Measurements from ENCODE around the gene ZSCAN5A.
"Not testable (repeated sequence)": the region's sequence is repeated elsewhere in the genome, so short reads cannot be mapped to it uniquely, and the experiment has no call there.

Gene ZSCAN5A, protein sequence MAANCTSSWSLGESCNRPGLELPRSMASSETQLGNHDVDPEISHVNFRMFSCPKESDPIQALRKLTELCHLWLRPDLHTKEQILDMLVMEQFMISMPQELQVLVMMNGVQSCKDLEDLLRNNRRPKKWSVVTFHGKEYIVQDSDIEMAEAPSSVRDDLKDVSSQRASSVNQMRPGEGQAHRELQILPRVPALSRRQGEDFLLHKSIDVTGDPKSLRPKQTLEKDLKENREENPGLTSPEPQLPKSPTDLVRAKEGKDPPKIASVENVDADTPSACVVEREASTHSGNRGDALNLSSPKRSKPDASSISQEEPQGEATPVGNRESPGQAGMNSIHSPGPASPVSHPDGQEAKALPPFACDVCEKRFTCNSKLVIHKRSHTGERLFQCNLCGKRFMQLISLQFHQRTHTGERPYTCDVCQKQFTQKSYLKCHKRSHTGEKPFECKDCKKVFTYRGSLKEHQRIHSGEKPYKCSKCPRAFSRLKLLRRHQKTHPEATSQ

DNA sequence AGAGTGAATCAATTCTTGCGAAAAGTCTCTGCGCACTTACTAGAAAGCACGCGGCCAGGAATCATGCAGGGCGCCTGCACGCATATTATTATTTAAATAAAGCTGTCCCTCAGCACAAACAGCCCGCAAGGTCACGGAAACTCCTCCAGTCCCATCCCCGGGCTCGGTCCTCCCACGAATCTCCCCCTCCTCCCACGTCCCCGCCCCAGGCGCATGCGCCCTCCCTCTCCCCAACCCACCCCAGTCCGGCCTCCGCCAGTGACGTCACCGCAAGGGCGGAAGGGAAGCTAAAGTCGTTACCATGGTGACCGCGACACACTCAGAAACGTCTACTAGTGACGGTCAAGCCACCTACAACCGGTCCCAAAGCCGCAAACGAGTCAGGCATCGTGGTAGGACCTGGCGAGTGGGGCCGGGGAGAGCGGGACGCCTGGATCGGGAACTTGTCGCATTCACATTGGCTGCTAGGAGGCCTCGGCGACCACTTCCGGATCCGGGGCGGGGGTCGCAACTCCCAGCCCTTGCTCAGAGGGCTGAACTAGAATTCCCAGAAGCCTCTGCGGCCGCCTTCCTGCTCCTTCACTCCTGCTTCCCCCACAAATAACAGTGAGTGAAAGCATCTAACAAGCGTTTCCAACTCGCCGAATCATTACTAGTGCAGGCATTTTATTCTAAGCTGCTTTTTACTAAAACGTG is at the start of gene ZSCAN5A:
Gene ZSCAN5A, minus strand, starts transcription at position 459 of the 696 bp plus-strand sequence. CDS start 89,793 bp downstream, outside the sequence.
- Mint-ChIP-seq H3K27me3 (no peaks in the 10 kb centered on the region), H3K36me3 (peaks cover 12% of the 10 kb centered on the region), H3K4me3 (peak within 1 kb of the TSS; percentile 94), H3K4me1 (peaks cover 29% of the 10 kb centered on the region), H3K27ac (peak within 1 kb of the TSS; percentile 99), H3K9me3 (no peaks in the 10 kb centered on the region)

DNA sequence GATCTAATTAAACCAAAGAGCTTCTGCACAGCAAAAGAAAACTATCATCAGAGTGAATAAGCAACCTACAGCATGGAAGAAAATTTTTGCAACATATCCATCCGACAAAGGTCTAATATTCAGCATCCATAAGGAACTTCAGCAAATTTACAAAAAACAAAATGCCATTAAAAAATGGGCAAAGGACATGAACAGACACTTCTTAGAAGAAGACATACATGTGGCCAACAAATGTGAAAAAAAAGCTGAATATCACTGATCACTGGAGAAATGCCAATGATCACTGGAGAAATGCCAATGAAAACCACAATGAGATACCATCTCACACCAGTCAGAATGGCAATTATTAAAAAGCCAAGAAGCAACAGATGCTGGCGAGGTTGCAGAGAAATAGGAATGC is 46.2 kb upstream of the ZSCAN5A start:
- H3K9me3 Mint-ChIP-seq, result peaks cover 24% of the 10 kb centered on the region

DNA sequence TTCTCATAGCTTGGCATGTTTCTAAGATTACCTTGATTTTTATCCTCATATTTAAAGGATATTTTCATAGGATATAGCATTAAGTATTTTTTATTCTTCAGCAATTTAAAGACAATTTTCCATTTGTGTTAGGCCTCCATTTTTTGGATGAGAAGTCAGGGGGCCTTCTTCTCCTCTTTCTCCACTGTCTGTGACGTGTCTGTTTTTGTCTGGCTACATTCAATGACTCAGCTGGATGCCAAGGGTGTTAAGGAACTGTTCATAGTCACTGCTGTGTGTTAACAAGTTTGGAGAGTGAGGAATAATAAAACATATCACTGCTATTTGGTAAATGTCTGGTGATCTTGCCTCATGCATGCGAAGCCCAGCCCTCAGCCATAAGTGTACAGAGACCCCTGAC is 42.3 kb upstream of the ZSCAN5A start:
- peaks cover 32% of the 10 kb centered on the region for H3K36me3 Mint-ChIP-seq
- H3K4me1 Mint-ChIP-seq, result no peaks in the 10 kb centered on the region
- H3K27ac Mint-ChIP-seq, result no peak overlapping the region
- no peak overlapping the region for H3K4me3 Mint-ChIP-seq
- no peaks in the 10 kb centered on the region for H3K27me3 Mint-ChIP-seq
- H3K9me3 Mint-ChIP-seq, result peaks cover 15% of the 10 kb centered on the region

More for the DNA sequence above, 46.2 kb upstream of the ZSCAN5A start:
- Mint-ChIP-seq H3K27me3 (no peaks in the 10 kb centered on the region), H3K36me3 (peaks cover 42% of the 10 kb centered on the region), H3K27ac (no peak overlapping the region), H3K4me3 (no peak overlapping the region), H3K4me1 (no peaks in the 10 kb centered on the region)

DNA sequence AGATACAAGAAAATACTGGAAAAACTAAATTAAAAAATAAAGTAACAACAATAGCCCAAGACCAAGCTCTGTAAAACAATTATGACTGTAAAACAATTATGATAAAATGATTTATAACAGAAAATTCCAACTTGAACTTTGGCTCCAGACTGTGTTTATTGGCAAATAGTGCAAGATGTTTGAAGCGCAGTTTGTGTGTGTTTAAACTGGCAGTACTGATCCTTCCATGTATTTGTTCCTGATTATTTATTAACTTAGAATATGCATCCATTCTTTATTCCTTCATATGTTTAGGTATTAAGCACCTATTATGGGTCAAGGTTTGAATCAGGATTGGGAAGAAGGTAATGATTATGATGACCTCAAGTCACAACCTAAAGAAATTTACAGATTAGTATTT is 40.9 kb upstream of the ZSCAN5A start:
- Mint-ChIP-seq H3K9me3 (peaks cover 15% of the 10 kb centered on the region), H3K27me3 (no peaks in the 10 kb centered on the region), H3K36me3 (peaks cover 24% of the 10 kb centered on the region), H3K4me1 (no peaks in the 10 kb centered on the region), H3K27ac (no peak overlapping the region), H3K4me3 (no peak overlapping the region)

GRCh38 chr19:56351208-56351607 is 36.6 kb upstream of the ZSCAN5A start:
- H3K4me3 Mint-ChIP-seq, result no peak overlapping the region
- H3K36me3 Mint-ChIP-seq, result no peaks in the 10 kb centered on the region
- no peaks in the 10 kb centered on the region for H3K9me3 Mint-ChIP-seq
- peaks cover 5% of the 10 kb centered on the region for H3K4me1 Mint-ChIP-seq
- H3K27ac Mint-ChIP-seq, result no peak overlapping the region
- no peaks in the 10 kb centered on the region for H3K27me3 Mint-ChIP-seq

DNA sequence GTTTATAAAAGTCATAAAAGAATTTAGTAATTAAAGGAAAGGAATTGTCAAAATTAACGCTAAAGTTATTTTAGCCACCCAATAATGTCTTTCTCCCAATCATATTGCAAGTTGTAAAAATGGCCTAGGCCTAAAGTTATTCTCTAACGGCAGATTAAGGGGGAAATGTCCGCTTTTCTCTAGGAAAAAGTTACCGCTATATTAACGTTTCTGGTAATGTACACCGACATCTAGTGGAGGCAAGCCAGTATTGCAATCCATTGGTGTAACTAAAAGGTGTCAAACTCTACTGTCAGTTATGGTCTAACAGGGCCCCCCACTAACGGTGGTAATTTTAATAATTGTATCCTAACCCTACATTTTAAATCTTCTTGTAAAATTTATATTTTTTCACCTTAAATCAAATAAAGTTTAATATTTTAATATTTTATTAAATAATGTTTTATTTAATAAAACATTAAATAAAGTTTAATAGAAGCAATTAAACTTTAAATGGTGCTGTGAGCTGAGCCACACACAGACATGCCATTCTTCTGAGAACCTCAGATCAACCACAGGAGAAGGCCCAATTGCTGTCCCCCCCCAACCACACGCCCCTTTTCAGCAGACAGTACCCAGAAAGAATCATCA is 35.9 kb upstream of the ZSCAN5A start:
- peaks cover 5% of the 10 kb centered on the region for H3K4me1 Mint-ChIP-seq
- H3K27me3 Mint-ChIP-seq, result no peaks in the 10 kb centered on the region
- H3K9me3 Mint-ChIP-seq, result no peaks in the 10 kb centered on the region
- no peak overlapping the region for H3K4me3 Mint-ChIP-seq
- H3K36me3 Mint-ChIP-seq, result no peaks in the 10 kb centered on the region
- H3K27ac Mint-ChIP-seq, result no peak overlapping the region

- H3K4me1 Mint-ChIP-seq, result peaks cover 5% of the 10 kb centered on the region
- no peak overlapping the region for H3K4me3 Mint-ChIP-seq
- no peak overlapping the region for H3K27ac Mint-ChIP-seq
- no peaks in the 10 kb centered on the region for H3K36me3 Mint-ChIP-seq
- H3K9me3 Mint-ChIP-seq, result no peaks in the 10 kb centered on the region
- peaks cover 1% of the 10 kb centered on the region for H3K27me3 Mint-ChIP-seq
Observed at GRCh38 chr19:56348289-56348877, 33.7 kb upstream of the ZSCAN5A start.

GRCh38 chr19:56347163-56347778 is 32.6 kb upstream of the ZSCAN5A start:
- Mint-ChIP-seq H3K4me3 (no peak overlapping the region), H3K4me1 (peaks cover 5% of the 10 kb centered on the region), H3K27ac (no peak overlapping the region), H3K9me3 (no peaks in the 10 kb centered on the region), H3K27me3 (peaks cover 2% of the 10 kb centered on the region), H3K36me3 (no peaks in the 10 kb centered on the region)

GRCh38 chr19:56341948-56342347 is 27.3 kb upstream of the ZSCAN5A start:
- Mint-ChIP-seq H3K9me3 (no peaks in the 10 kb centered on the region), H3K36me3 (peaks cover 9% of the 10 kb centered on the region), H3K27me3 (peaks cover 9% of the 10 kb centered on the region), H3K27ac (no peak overlapping the region), H3K4me1 (no peaks in the 10 kb centered on the region), H3K4me3 (no peak overlapping the region)

GRCh38 chr19:56339031-56339430 is 24.4 kb upstream of the ZSCAN5A start:
- H3K36me3 Mint-ChIP-seq, H3K27me3 Mint-ChIP-seq, H3K9me3 Mint-ChIP-seq, H3K4me3 Mint-ChIP-seq, H3K27ac Mint-ChIP-seq, H3K4me1 Mint-ChIP-seq: not testable (repeated sequence)

DNA sequence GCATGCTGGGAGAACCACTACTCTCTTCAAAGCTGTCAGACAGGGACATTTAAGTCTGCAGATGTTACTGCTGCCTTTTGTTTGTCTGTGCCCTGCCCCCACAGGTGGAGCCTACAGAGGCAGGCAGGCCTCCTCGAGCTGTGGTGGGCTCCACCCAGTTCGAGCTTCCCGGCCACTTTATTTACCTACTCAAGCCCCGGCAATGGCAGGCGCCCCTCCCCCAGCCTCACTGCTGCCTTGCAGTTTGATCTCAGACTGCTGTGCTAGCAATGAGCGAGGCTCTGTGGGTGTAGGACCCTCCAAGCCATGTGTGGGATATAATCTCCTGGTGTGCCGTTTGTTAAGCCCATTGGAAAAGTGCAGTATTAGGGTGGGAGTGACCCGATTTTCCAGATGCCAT is 22.4 kb upstream of the ZSCAN5A start:
- not testable (repeated sequence) for H3K9me3 Mint-ChIP-seq, H3K27ac Mint-ChIP-seq

DNA sequence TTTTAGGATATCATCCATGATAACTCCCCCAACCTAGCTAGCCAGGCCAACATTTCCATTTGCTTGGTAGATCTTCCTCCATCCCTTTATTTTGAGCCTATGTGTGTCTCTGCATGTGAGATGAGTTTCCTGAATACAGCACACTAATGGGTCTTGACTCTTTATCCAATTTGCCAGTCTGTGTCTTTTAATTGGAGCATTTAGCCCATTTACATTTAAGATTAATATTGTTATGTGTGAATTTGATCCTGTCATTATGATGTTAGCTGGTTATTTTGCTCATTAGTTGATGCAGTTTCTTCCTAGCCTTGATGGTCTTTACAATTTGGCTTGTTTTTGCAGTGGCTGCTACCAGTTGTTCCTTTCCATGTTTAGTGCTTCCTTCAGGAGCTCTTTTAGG is 20.7 kb upstream of the ZSCAN5A start:
- H3K4me3 Mint-ChIP-seq, H3K9me3 Mint-ChIP-seq, H3K27me3 Mint-ChIP-seq, H3K27ac Mint-ChIP-seq, H3K36me3 Mint-ChIP-seq, H3K4me1 Mint-ChIP-seq: not testable (repeated sequence)

More for the DNA sequence above, 22.4 kb upstream of the ZSCAN5A start:
- not testable (repeated sequence) for H3K27me3 Mint-ChIP-seq, H3K4me3 Mint-ChIP-seq, H3K4me1 Mint-ChIP-seq
- H3K36me3 Mint-ChIP-seq, result peaks cover 15% of the 10 kb centered on the region

DNA sequence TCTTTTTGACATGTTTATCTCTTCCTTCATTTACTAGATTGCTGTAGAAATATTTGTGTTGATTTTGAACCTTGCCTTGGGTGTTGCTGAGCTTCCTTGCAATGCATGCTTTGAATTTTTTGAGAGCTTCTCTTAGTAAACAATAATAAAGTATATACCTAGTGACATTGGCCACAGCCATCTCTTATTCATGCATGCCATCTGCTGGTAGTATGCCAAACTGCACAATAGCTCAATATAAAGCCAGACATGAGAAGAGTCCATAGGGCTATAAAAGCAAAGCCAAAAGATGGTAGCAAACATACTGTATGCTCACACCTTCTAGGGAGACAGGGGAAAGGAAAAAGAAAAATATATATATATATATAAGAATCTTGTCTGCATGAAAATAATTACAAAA is 18.9 kb upstream of the ZSCAN5A start:
- Mint-ChIP-seq H3K4me1 (no peaks in the 10 kb centered on the region), H3K9me3 (peaks cover 3% of the 10 kb centered on the region), H3K27me3 (peaks cover 5% of the 10 kb centered on the region), H3K4me3 (no peak overlapping the region), H3K27ac (no peak overlapping the region), H3K36me3 (peaks cover 8% of the 10 kb centered on the region)

- Mint-ChIP-seq H3K36me3 (peaks cover 8% of the 10 kb centered on the region), H3K4me1 (no peaks in the 10 kb centered on the region), H3K27ac (no peak overlapping the region), H3K27me3 (peaks cover 5% of the 10 kb centered on the region), H3K9me3 (peaks cover 3% of the 10 kb centered on the region), H3K4me3 (no peak overlapping the region)
Observed at GRCh38 chr19:56332695-56333094, 18.1 kb upstream of the ZSCAN5A start.

DNA sequence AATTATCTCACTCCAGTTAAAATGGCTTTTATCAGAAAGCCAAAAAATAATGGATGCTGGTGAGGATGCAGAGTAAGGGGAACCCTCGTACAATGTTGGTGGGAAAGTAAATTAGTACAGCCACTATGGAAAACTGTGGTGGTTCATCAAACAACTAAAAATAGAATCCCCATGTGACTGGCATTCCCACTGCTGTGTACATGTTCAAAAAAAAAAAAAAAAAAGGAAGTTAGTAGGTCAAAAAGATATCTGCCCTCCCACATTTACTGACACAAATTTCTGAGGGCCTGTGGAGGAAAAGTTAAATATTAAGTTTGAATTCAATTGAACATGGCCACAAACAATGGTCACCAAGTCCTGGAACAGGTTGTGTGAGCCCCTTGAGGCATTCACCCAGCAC is 9.8 kb upstream of the ZSCAN5A start:
- Mint-ChIP-seq H3K4me3 (no peak overlapping the region), H3K36me3 (no peaks in the 10 kb centered on the region), H3K4me1 (no peaks in the 10 kb centered on the region), H3K9me3 (no peaks in the 10 kb centered on the region), H3K27ac (no peak overlapping the region), H3K27me3 (no peaks in the 10 kb centered on the region)

Measured in activated naive CD4-positive, alpha-beta T cell treated with anti-CD3 and anti-CD28 coated beads, Interleukin-2, amount 50 U/mL, for 24 hours (primary cell).